Thoracic aorta (tissue), 2 donors: Measurements from ENCODE around the gene KLF1. TPM values are rescaled to one million over a fixed set of nuclear protein-coding genes. Genes with fewer than 3 reads are reported as not detected.
"Not testable (repeated sequence)": the region's sequence is repeated elsewhere in the genome, so short reads cannot be mapped to it uniquely, and the experiment has no call there.

ENCODE experiments used
- ATAC-seq: fragments of 150-250 bp; one replicate; pipeline ENCODE4 v1.8.0; 2017; ENCODE audit warnings: low read depth; ENCODE audit not compliant: insufficient number of reproducible peaks, low FRiP score
- DNase-seq: peaks from one replicate; pipeline ENCODE4 v3.0.0-alpha.2; 2020; ENCODE audit warnings: low spot score
- H3K27ac ChIP-seq, 2 donors: fragments of 200-600 bp; sonication (generic); 1 replicate in 1 of 2; 2 replicates in 1 of 2; pipeline ENCODE4 v1.5.1; 2016; ENCODE audit warnings: mild to moderate bottlenecking in 2 of 2, moderate library complexity in 2 of 2
- H3K27me3 ChIP-seq: fragments of 200-600 bp; sonication (generic); replicated peaks from 2 replicates; pipeline ENCODE4 v1.6.0; 2016; ENCODE audit warnings: mild to moderate bottlenecking; ENCODE audit not compliant: insufficient read depth
- H3K36me3 ChIP-seq: fragments of 200-600 bp; sonication (generic); one replicate; pipeline ENCODE4 v1.5.1; 2016
- H3K4me1 ChIP-seq, 2 donors: fragments of 200-600 bp; sonication (generic); 1 replicate in 1 of 2; 2 replicates in 1 of 2; pipeline versions ENCODE4 v1.5.1 to v1.6.0; 2016; ENCODE audit warnings: low read depth in 2 of 2, mild to moderate bottlenecking in 1 of 2; ENCODE audit not compliant: control insufficient read depth in 1 of 2
- H3K4me3 ChIP-seq: fragments of 200-600 bp; sonication (generic); 2 replicates; pipeline ENCODE4 v1.5.1; 2016; ENCODE audit warnings: mild to moderate bottlenecking
- H3K9me3 ChIP-seq: fragments of 200-600 bp; sonication (generic); 2 replicates; pipeline ENCODE4 v1.5.1; 2016
- total RNA-seq, 2 donors: library from RNA; depleted of rRNA; stranded (reverse); fragments of >200 nt; gene quantifications; one replicate each; pipeline versions ENCODE4 v1.1.0 to v1.2.3, GENCODE V29; 2016
- TF ChIP-seq, protein P1 (sequence below): fragments of 200-600 bp; sonication (generic); IDR thresholded peaks from one replicate; pipeline ENCODE4 v1.5.1; 2019; ENCODE audit warnings: antibody characterized with exemption

KLF1 gene
- total RNA-seq, 2 donors from 2014 or later, result not detected

GRCh38 chr19:12858041-12858928 lies 28.7 kb downstream of the KLF1 start:
- TF ChIP-seq, protein P1, sequence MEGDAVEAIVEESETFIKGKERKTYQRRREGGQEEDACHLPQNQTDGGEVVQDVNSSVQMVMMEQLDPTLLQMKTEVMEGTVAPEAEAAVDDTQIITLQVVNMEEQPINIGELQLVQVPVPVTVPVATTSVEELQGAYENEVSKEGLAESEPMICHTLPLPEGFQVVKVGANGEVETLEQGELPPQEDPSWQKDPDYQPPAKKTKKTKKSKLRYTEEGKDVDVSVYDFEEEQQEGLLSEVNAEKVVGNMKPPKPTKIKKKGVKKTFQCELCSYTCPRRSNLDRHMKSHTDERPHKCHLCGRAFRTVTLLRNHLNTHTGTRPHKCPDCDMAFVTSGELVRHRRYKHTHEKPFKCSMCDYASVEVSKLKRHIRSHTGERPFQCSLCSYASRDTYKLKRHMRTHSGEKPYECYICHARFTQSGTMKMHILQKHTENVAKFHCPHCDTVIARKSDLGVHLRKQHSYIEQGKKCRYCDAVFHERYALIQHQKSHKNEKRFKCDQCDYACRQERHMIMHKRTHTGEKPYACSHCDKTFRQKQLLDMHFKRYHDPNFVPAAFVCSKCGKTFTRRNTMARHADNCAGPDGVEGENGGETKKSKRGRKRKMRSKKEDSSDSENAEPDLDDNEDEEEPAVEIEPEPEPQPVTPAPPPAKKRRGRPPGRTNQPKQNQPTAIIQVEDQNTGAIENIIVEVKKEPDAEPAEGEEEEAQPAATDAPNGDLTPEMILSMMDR, result no peak
- no peaks in the 10 kb centered on the region for H3K27me3 ChIP-seq
- H3K4me1 ChIP-seq, result no peaks in the 10 kb centered on the region
- no peaks in the 10 kb centered on the region for H3K36me3 ChIP-seq
- DNase-seq, result no peak
- ATAC-seq, result no peak
- no peak overlapping the region for H3K4me3 ChIP-seq
- no peak overlapping the region for H3K27ac ChIP-seq
- H3K9me3 ChIP-seq, result peaks cover 3% of the 10 kb centered on the region

GRCh38 chr19:12856653-12857052 lies 30.3 kb downstream of the KLF1 start:
- Histone ChIP-seq H3K4me3 (no peak overlapping the region), H3K9me3 (peaks cover 3% of the 10 kb centered on the region), H3K36me3 (no peaks in the 10 kb centered on the region), H3K27me3 (no peaks in the 10 kb centered on the region), H3K4me1 (no peaks in the 10 kb centered on the region), H3K27ac (no peak overlapping the region)
- no peak for ATAC-seq
- TF ChIP-seq, protein P1, result no peak
- no peak for DNase-seq

DNA sequence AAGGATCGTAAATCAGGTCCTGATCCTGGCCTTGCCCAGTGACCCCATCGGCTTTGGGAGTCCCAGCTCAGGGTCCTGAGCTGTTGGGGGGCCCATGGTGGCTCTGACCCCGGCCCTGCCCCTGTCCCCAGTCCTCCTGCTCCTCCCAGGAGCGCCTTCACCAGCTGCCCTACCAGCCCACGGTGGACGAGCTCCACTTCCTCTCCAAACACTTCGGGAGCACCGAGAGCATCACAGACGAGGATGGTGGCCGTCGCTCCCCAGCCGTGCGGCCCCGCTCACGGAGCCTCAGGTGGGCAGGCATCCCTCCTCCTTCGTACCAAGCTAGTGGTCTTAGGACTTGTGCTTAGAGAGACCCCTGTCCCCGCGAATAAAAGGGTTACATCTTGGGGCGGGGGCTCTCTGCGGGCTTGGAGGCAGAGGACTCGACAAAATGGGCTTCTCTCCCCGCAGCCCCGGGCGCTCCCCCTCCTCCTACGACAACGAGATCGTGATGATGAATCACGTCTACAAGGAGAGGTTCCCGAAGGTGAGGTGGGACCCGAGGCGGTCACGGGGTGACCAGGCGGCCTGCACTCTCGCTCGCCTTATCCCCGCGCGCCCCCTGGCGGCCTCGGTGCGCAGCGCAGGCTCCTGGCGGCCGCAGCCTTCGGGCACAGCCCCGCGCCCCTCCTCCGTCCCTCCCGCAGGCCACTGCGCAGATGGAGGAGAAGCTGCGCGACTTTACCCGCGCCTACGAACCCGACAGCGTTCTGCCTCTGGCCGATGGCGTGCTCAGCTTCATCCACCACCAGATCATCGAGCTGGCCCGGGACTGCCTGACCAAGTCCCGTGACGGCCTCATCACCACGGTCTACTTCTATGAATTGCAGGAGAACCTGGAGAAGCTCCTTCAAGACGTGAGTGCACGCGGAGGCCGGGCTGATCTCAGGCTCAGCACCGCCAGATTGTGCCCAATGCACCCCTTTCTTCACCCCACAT lies 39.6 kb downstream of the KLF1 start:
- TF ChIP-seq, protein P1, result peak; percentile 99
- H3K4me1 ChIP-seq, result peaks cover 0 to 5% of the 10 kb centered on the region in 2 donors
- peak overlapping the region; percentile 61 for H3K4me3 ChIP-seq
- H3K36me3 ChIP-seq, result no peaks in the 10 kb centered on the region
- no peaks in the 10 kb centered on the region for H3K9me3 ChIP-seq
- DNase-seq, result peak; percentile 27
- H3K27me3 ChIP-seq, result peaks cover 3% of the 10 kb centered on the region
- H3K27ac ChIP-seq, result no peak overlapping the region
- peak; percentile 82 for ATAC-seq

- not testable (repeated sequence) for ATAC-seq
Measured at GRCh38 chr19:12846613-12847012, 40.4 kb downstream of the KLF1 start.

GRCh38 chr19:12843999-12844732 lies 42.8 kb downstream of the KLF1 start:
- TF ChIP-seq, protein P1, result no peak
- H3K27me3 ChIP-seq, result peaks cover 17% of the 10 kb centered on the region

More at GRCh38 chr19:12846613-12847012, 40.4 kb downstream of the KLF1 start:
- H3K36me3 ChIP-seq, H3K4me1 ChIP-seq, H3K27me3 ChIP-seq, H3K9me3 ChIP-seq, DNase-seq, H3K4me3 ChIP-seq, H3K27ac ChIP-seq: not testable (repeated sequence)

More at GRCh38 chr19:12843999-12844732, 42.8 kb downstream of the KLF1 start:
- H3K9me3 ChIP-seq, result no peaks in the 10 kb centered on the region
- no peak overlapping the region for H3K4me3 ChIP-seq
- DNase-seq, result no peak
- H3K4me1 ChIP-seq, result peaks cover 5 to 12% of the 10 kb centered on the region in 2 donors
- no peak for ATAC-seq
- H3K36me3 ChIP-seq, result no peaks in the 10 kb centered on the region
- no peak overlapping the region for H3K27ac ChIP-seq
